ENCODE measurements around the gene PIGV.

- TF ChIP-seq SP1 (IDR thresholded peaks at IDR 0.05) (no peak), NFRKB (IDR thresholded peaks at IDR 0.05) (no peak), ELF4 (IDR thresholded peaks at IDR 0.05) (no peak)
These were observed 3.4 kb downstream of the PIGV start for GRCh38 chr1:26791148-26791547.
